Left forelimb (tissue), 1 donor: ENCODE data around the gene CCDC88B.
A peak's percentile ranks its signal among the peaks of the same experiment; 100 is the strongest.

ENCODE experiments used
- DNase-seq: peaks from one replicate; pipeline ENCODE4 v3.0.0-alpha.2; 2018; ENCODE audit warnings: low spot score

Gene CCDC88B

GRCh38 chr11:64339754-64340408, at the start of gene CCDC88B:
CCDC88B (plus strand) TSS chr11:64340204; CDS start chr11:64340267, 63 bp downstream.
- no peak for DNase-seq

- no peak for DNase-seq
Observed at GRCh38 chr11:64290352-64291261, 49.4 kb upstream of the CCDC88B start.

- DNase-seq = no peak
Observed at GRCh38 chr11:64291262-64291751, 48.7 kb upstream of the CCDC88B start, which contains the start of gene KCNK4. KCNK4 (plus strand) TSS chr11:64291302; CDS start chr11:64293019, 1,717 bp downstream.

- no peak for DNase-seq
Observed at GRCh38 chr11:64291752-64292459, 48.1 kb upstream of the CCDC88B start.

- DNase-seq = no peak
Observed at GRCh38 chr11:64292460-64293254, 47.3 kb upstream of the CCDC88B start.

GRCh38 chr11:64294774-64295173, 45.2 kb upstream of the CCDC88B start:
- DNase-seq = no peak

GRCh38 chr11:64295760-64296159, 44.2 kb upstream of the CCDC88B start:
- DNase-seq = no peak

- DNase-seq = no peak
Observed at GRCh38 chr11:64296236-64296635, 43.8 kb upstream of the CCDC88B start.

GRCh38 chr11:64296830-64297698, 42.9 kb upstream of the CCDC88B start:
- no peak for DNase-seq

- DNase-seq = no peak
Observed at GRCh38 chr11:64297699-64298358, 42.2 kb upstream of the CCDC88B start.

GRCh38 chr11:64298966-64299846, 40.8 kb upstream of the CCDC88B start:
- no peak for DNase-seq

GRCh38 chr11:64299847-64300648, 40.0 kb upstream of the CCDC88B start, which contains the start of gene CATSPERZ:
CATSPERZ (plus strand) TSS chr11:64300358; CDS start chr11:64300411, 53 bp downstream.
- DNase-seq = no peak

GRCh38 chr11:64303109-64304031, 36.6 kb upstream of the CCDC88B start:
- no peak for DNase-seq

GRCh38 chr11:64304032-64304315, 36.0 kb upstream of the CCDC88B start:
- no peak for DNase-seq

- peak; percentile 90 for DNase-seq
Observed at GRCh38 chr11:64304316-64305072, 35.5 kb upstream of the CCDC88B start.

GRCh38 chr11:64305075-64305690, 34.8 kb upstream of the CCDC88B start, which contains the start of gene ESRRA:
ESRRA (plus strand) TSS chr11:64305524; CDS start chr11:64307180, 1,656 bp downstream.
- DNase-seq = peak; percentile 100
